Forelimb muscle (tissue), 1 donor: ENCODE data around the gene TMEM167B. TPM values are rescaled to one million over a fixed set of nuclear protein-coding genes. Genes with fewer than 3 reads are reported as not detected.

Experiments used
- DNase-seq: peaks from one replicate; pipeline ENCODE4 v3.0.0-alpha.2; 2013; ENCODE audit warnings: low read depth
- polyA plus RNA-seq: library from polyadenylated mRNA; unstranded; fragments of 120-200 nt; gene quantifications from one replicate; pipeline ENCODE4 v1.2.1, GENCODE V29; 2013; ENCODE audit not compliant: insufficient read length

Gene TMEM167B
- polyA plus RNA-seq, 1 donor, result 37.6 TPM

DNA sequence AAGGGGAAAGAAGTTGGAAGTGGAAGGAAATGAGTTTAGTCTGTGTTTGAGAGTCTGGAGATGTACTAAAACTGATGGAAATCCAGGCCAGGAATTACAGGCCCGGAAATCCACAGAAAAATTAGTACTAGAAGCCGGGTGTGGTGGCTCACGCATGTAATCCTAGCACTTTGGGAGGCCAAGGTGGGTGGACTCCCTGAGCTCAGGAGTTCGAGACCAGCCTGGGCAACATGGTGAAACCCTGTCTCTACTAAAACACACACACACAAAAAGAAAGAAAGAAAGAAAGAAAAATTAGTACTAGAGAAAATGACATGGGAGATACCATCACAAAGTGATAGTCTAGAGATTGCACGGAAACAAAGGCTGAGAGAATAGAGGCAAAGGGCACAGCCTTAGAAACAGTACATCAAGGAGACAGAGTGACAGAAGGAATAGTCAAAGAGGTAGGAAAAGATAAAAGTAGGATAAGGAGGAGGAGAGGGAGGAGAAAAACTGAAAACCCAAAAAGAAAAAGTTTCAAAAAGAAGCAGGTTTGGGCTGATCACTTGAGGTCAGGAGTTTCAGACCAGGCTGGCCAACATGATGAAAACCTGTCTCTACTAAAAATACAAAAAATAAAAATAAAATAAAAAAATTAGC, 10.0 kb upstream of the TMEM167B start:
- DNase-seq, result no peak

DNA sequence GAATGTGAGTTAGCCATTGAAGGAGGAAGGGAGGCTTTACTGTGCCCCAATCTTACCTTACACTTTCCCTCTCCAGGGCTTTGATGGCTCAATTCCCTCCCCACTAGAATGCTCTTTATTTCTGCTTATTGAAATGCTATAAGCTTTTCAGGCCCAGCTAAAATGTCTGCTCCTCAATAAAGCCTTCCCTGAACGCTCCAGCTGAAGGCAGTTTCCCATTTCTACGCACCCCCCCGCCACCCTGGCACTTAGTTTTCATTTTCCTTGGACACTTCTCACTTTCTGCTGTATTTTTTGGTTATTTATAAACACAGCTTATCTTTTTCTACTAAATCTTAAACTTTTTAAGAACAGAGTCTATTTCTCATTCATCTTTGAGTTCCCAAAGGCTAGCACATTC, 7.1 kb upstream of the TMEM167B start:
- DNase-seq, result no peak

GRCh38 chr1:109083923-109084322, 6.6 kb upstream of the TMEM167B start:
- no peak for DNase-seq

DNA sequence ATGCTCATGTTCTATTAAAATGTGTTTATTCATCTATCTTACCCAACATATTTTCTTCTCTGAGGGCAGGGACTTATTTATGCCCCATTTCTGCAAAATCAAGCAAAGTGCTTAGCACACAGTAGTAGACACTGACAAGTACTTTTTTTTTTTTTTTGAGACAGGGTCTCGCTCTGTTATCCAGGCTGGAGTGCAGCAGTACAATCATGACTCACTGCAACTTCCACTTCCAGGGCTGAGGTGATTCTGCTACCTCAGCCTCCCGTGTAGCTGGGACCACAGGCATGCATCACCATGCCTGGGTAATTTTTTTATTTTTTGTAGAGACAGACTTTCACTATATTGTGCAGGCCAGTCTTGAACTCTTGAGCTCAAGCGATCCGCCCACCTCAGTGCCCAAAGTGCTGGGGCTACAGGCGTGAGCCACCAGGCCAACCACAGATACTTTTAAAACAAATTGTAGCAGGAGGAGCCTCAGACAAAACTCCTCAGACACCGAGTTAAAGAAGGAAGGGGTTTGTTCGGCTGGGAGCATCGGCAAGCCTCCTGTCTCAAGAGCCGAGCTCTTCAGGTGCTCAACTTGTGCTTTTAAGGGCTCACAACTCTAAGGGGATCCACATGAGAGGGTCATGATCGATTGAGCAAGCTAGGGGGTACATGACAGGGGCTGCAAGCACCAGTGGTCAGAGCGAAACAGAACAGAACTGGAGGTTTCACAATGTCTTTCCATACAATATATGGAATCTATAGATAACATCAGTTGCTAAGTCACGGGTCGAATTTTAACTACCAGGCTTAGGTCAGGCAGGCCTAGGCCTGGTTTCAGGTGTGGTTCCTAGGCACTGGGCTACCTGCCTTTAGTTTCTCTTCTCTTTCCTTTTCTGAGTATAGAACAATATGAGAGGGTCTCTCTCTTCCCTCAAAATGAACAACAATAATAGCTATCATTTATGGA, 5.7 kb upstream of the TMEM167B start:
- no peak for DNase-seq

GRCh38 chr1:109089242-109090015, 1.1 kb upstream of the TMEM167B start:
- no peak for DNase-seq

GRCh38 chr1:109091078-109091838, 694 bp downstream of the TMEM167B start:
- DNase-seq, result no peak

GRCh38 chr1:109091839-109092193, 1.3 kb downstream of the TMEM167B start:
- no peak for DNase-seq

DNA sequence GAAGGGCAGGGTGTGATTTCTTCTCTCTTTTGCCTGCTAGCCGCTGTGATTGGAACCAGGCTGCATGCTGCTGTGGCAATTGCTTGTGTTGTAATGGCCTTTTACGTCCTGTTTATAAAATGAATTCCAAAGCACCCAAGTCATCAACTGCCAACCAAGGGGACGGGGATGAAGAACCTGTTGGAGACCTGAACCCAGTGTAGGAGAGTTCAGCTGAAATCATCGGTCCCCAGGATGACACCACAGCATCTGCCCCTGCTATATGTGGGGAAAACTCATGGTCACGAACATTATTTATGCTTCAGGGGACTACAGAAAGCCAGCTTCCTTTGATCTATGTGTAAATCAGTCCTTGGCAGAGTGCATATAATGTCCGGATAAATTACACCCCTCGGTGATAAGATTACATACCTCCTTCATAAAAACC, 3.8 kb downstream of the TMEM167B start:
- no peak for DNase-seq

DNA sequence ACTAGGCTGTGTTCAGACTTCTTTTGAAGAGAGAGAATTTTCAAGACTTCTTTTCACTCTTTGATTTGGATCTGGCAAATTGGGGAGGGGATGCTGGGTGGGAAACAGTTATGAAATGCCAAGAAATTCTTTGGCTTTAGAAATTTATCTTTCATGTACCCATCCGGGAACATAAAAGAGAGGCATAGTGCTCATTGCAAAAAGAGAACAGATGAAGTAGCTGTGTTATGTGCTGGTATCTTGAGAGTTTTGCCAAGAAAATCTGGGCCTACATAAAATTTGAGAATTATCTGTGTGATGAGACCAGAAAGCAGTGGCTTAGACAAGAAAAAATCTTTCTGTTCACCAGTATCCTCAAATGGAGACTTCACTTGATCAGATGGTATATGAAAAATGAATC, 4.3 kb downstream of the TMEM167B start:
- no peak for DNase-seq

GRCh38 chr1:109095631-109096030, 5.1 kb downstream of the TMEM167B start:
- no peak for DNase-seq

- DNase-seq, result no peak
These were observed 5.6 kb downstream of the TMEM167B start for GRCh38 chr1:109096120-109096519.

DNA sequence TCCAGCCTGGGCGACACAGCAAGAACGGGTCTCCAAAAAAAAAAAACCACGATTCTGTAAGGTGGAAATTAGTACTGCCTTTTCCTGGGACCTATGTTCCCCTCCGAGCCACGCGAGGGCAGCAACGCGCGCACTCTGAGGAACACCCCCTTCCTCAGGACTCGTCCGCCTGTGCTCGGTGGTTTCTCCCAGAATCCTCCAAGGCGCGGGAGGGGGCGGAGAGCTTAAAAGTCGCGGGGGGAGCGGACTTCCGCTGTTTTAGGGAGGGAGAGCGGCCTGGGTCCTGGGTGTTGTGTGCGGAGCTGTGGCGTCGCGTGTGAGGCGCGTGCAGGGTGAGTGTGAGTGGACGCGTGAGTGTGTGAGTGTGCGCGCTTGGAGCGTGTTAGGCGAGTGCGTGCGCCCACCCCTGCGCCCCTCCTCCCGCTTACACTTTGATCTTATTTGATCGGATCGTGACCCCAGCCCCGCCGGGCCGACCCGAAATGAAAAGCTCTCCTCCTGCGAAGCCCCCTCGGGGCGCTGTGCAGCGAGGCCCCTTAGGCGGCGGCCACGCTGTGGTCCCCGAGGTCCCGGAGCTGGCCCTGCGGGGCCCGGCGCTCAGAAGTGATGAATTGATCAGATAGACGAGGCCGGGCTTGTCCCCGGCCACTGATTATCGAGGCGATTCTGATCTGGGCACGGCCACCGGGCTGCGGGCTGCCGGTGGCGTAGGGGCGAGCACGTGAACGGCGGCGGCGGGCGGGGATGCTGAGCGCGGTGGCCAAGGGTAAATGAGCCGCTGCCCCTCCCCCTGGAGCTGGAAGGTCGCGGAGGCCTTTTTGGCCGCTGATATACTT, 9.6 kb downstream of the TMEM167B start:
- DNase-seq, result peak; percentile 90

DNA sequence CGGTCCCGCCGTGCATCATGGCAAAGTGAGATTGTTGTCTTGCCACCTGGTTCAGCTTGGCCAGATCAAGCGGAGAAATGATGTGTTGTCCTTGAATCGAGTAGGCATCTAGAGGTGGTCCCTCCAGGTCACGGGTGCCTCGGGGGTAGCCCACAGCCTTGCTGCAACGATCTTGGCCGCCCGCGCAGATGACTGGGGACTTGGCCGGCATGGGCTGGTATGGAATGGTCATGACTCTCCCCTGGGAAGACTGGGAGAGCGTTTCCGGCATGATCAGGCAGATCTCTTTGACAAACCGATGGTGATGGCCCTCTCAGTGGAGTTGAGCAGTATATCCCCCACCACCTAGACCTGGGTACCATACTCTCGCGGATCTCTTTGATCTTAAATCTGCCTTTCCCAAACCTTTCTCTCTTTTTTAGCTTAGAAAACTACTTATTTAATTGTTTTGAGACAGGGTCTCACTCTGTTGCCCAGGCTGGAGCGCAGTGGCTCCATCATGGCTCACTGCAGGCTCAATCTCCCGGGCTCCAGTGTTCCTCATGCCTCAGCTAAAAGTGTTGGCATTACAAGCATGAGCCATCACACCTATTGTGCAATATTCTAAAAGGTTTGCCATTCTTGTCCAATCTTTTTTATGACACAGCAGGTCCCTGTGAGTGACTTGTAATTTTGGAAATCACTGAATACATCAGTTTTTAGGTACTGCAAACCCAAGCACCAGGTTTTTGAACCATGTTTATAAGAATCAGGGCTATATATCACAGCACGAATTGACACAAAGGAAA, 14.0 kb downstream of the TMEM167B start:
- DNase-seq, result no peak

- DNase-seq, result no peak
These were observed 15.3 kb downstream of the TMEM167B start for GRCh38 chr1:109105881-109106280.

GRCh38 chr1:109107785-109108184, 17.2 kb downstream of the TMEM167B start:
- DNase-seq, result no peak

DNA sequence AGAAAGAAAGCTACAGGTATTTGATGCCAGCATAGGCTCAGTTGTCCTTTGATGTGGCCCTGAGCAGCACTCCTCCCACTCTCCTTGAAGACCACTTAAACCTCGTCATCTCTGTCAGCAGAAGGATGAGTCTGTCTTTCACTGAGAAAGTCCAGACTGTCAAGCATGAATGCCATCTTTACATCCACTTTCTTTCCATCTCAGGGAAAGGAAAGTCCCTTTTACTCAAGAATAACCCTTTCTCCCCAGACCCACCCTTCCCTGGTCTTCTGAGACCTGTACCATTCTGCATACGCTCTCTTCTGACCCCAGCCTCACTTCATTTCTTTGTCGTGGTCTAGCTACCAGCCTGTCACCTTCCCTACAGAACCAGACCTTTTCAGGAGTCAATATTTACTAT, 19.3 kb downstream of the TMEM167B start:
- DNase-seq, result no peak

DNA sequence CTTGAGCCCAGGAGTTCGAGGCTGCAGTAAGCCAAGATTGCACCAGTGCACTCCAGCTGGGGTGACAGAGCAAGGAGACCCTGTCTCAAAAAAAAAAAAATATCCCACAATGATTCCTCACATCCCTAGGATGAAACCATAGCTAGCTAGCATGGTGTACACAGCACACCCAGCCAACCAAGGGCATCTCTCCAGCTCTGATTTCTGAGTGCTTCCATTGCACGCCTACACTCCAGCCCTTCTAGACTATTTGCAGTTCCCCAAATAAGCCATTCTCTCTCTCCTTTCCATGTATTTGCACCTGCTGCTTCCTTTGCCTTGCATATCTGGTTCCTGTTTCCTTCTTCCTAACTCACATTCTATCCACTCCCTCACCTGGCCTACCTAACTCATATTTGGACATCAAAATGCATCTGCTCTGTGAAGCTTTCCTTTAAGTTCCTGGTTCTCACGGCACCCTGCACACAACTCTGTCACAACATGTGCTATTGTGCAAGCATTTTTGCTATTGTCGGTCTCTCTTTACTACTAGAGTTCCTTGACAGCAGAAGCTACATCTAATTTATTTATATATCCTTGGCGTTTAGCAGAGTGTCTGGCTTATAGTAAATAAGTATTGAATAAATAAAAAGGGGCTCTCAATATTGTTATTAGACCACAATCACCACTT, 21.0 kb downstream of the TMEM167B start:
- no peak for DNase-seq

DNA sequence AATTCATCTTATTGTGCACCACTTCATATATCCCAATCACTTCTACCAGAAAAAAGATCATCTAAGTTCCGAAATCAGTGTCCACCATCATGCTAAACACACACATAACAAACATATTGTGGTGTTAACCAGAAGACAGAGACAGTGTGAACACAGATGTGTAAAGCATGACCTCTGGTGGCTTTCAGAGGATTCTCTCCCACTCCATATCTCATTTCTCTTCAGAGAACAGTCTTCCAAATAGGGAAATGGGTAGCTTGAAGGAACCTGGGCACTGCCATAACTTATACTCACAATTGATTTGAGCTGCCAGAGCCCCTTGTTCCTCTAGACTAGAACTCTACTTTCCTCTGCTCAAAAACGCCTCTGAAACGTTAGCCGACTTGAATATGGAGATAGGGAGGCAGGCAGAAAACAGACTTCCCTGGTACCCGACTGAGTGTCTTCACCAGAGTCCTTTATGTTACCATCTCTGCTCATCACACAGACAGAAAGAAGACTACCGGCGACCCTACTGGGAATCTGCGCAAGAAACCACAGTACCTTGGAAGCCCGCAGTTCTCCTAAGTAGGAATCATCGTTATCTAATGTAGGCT, 21.6 kb downstream of the TMEM167B start:
- DNase-seq, result no peak
